Measurements from ENCODE around the gene UCHL5.
"Not testable (repeated sequence)": the region's sequence is repeated elsewhere in the genome, so short reads cannot be mapped to it uniquely, and the experiment has no call there.

Gene UCHL5

GRCh38 chr1:193062698-193063463 is 3.7 kb upstream of the UCHL5 start:
- DNase-seq = no peak

DNA sequence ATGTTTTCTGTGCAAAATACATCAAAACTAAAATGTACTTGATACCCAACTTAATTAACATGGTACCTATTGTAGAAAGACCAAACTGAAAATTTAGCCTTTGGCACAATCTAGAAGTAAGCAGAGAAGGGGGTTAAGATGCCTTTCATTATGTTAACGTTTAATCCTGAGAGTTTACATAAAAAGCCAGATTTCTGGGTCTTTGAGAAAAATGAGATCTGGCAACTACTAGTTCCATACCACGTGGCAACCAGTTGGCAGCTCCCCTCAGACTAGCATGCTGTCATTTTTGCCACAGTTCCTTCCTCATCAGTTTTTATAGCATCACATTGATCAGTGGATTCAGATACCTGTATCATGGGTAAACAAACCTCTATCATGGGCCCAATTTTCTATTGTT is 1.8 kb upstream of the UCHL5 start:
- DNase-seq = peak; percentile 21

DNA sequence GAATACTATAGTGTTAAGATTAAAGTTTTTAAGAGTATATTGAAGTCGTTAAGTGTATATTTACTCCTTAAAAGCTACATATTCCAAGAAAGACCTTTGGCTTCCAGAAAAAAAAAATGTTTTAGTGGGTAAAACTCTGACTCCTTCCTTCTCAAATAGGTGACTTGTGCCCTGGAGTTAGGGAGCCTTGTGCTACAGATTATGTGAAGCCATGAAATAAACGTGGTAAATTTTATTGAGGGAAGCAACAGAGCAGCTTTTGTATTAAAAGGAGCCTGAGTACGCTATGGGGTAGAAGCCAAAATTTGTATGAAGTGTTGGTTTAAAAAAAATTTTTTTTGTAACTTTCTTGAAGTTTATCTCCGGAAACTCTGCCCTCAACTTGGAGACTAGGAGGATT is 1.2 kb upstream of the UCHL5 start:
- no peak for DNase-seq

- DNase-seq = no peak
Measured at GRCh38 chr1:193060115-193060403, 899 bp upstream of the UCHL5 start.

DNA sequence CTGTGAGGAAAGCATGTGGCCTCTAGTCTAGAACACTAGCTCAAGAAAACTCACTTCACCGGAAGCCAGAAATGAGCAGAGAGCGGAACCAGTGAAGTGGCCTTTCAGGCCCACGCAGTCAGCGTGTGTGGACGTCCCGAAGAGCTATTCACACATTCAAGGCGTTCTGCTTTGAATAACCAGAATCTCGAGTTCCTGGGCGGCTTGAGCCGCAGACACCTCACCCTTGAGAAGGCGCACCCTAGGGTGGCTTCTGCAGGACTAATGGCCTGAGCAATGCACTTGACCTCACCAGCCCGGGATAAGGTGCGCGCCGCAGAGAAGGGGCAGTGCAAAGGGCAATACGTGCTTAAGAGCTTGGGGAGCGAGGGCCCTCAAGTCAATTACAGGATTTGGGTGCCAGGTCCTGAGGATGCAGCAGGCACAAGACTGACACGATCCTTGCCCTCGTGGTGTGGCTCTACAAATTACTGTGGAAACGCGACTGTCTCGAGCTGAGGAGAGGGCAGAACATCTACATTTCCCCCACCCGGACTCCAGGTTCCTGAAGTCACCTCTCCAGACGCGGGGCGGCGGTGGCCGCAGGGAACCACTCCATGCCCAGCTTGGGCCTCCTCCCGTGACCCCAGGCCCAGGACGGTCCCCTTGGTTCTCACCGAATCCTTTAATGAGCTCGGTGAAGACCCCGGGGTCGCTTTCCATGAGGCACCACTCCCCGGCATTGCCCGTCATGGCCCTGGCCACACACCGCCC is 455 bp downstream of the UCHL5 start:
- DNase-seq = peak; percentile 28

DNA sequence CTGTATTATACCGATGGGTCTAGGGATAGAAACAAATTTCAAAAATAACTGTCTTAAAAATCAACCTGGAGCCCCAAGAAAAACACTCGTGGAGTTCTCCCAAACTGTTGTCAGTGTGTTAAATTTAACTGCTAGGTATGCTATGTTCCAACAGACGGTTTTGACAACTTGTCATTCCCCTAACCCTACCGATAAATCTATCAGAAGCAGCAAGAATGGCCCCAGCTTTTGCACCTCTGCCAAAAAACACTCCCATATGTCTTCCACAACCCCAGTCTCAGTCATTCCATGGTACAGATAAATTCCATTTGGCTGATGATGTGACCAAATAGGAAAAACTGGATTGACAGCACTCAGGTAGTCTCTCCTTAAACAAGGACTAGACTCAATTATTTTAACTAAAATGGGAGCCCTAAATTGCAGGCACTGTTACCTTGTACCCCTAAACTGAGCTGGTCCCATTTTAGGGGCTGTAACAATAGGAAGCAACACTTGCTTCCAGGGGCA is 4.9 kb downstream of the UCHL5 start:
- no peak for DNase-seq

- DNase-seq = not testable (repeated sequence)
Measured at GRCh38 chr1:193048913-193049312, 10.2 kb downstream of the UCHL5 start.

GRCh38 chr1:193042766-193043691 is 16.1 kb downstream of the UCHL5 start:
- DNase-seq = no peak

- DNase-seq = no peak
Measured at GRCh38 chr1:193040011-193040410, 19.1 kb downstream of the UCHL5 start.

DNA sequence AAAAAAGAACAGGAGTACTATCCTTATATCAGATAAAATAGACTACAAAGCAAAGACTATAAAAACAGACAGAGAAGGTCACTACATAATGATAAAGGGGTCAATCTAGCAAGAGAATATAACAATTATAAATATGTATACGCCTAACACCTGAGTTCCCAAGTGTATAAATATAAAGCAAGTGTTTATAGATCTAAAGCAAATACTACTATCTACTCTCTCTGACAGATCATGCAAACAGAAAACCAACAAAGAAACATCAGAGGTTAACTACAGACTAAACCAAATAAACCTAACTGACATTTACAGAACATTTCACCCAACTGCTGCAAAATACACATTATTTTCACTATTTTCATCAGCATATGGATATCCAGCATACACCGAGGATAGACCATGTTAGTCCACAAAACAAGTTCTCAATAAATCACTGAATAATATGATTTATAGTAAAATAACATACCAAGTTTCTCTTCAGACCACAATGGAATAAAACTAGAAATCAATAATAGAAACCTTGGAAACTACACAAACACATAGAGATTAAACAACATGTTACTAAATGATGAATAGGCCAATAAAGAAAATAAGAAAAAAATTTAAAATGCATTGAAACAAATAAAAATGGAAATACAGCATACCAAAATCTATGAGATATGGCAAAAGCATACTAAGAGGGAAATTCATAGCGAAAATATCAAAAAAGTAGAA is 22.7 kb downstream of the UCHL5 start:
- no peak for DNase-seq

DNA sequence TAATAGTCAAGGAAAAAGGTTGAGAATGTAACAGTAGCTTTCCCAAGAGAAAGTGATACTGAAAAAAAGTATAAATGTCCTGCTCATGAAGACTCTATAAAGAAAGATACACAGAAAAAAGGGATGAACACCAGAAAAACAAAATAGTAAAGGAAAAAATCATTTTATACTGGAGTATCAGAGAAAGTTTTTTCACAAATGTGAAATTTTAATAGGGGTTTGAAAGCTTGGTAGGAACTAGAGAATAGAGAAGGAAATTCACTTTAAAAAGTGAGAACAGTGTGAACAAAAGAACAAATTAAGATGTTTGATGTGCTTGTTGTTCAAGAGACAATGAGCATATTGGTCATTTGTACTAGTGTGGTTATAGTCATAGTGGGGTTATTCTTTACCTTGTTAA is 25.6 kb downstream of the UCHL5 start:
- DNase-seq = no peak

- not testable (repeated sequence) for DNase-seq
Measured at GRCh38 chr1:193032643-193033427, 26.3 kb downstream of the UCHL5 start.

GRCh38 chr1:193031431-193031830 is 27.7 kb downstream of the UCHL5 start:
- DNase-seq = peak; percentile 12

DNA sequence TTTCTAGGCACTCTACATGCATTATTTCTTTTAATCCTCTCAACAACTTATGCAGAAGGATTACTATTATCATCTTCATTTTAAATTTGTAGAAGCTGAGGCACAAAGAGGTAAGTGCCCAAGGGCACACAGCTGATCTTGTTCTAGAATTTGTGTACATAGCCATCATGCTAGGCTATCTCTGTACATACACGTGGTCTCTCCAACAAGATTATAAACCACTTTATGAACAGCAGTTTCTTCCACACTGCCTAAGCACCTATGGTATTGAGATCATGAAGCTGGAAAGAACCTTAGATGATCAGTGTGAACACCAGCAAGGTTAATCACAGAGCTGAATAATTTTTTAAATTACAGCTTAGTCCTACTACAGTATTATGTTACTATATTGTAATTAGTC is 28.9 kb downstream of the UCHL5 start:
- no peak for DNase-seq

GRCh38 chr1:193025218-193025617 is 33.9 kb downstream of the UCHL5 start:
- DNase-seq = no peak

GRCh38 chr1:193019442-193020026 is 39.6 kb downstream of the UCHL5 start:
- peak; percentile 52 for DNase-seq

- DNase-seq = no peak
Measured at GRCh38 chr1:193016788-193017187, 42.4 kb downstream of the UCHL5 start.

DNA sequence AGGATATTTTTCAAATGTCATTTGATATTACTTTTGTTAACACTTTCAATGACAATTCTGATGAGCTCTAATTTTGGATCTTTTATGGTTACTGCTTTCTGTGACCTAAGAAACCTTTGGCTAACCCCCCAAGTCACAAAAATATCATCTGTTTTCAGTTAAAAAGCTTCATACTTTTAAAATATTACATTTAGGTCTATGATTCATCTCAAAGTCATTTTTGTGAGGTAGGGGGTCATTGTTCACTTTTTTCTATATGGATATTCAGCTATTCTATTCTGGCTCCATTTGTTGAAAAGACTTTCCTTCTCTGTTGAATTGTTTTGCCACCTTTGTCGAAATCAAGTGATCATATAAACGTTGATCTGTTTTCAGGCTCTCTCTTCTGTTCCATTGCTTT is 44.8 kb downstream of the UCHL5 start:
- peak; percentile 60 for DNase-seq

DNA sequence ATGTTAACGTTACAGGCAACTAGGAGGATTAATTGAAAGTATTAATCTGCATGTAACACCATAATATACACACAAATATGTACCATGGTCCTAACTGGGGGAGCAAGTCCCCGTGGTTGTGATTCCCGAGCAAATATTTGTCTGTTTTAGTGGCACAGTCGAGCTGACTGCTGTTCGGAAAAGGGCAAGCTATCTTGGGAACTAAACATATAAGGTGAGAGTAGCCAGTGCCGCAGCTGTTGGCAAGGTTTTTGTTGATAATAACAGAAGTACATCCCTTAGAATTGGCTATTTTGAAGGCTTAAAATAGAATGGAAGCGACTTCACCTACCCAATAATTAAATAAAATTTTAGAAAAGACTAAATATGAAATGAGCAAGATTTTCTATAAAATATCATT is 45.5 kb downstream of the UCHL5 start:
- no peak for DNase-seq

- peak; percentile 85 for DNase-seq
Measured at GRCh38 chr1:193013005-193013404, 46.2 kb downstream of the UCHL5 start.

- no peak for DNase-seq
Measured at GRCh38 chr1:193011406-193011805, 47.8 kb downstream of the UCHL5 start.
